Liver (tissue), 9 donors: ENCODE results near the gene MTO1. TPM values are rescaled to one million over a fixed set of nuclear protein-coding genes. Genes with fewer than 3 reads are reported as not detected.
"Not testable (repeated sequence)": the region's sequence is repeated elsewhere in the genome, so short reads cannot be mapped to it uniquely, and the experiment has no call there.

Experiments
- DNase-seq: peaks from one replicate; pipeline ENCODE4 v3.0.0-alpha.2; 2017; ENCODE audit warnings: low spot score
- H3K27ac ChIP-seq, 2 donors: one replicate each; pipeline ENCODE4 v1.7.0; 2013; ENCODE audit warnings: inconsistent platforms in 2 of 2, low read length in 2 of 2, control low read depth in 1 of 2, low read depth in 1 of 2, mild to moderate bottlenecking in 1 of 2
- H3K27me3 ChIP-seq, 4 donors: one replicate each; pipeline versions ENCODE4 v1.6.1 to v1.7.0; 2013; ENCODE audit warnings: low read length in 3 of 4, inconsistent platforms in 1 of 4, mild to moderate bottlenecking in 1 of 4, moderate library complexity in 1 of 4; ENCODE audit not compliant: control insufficient read depth in 4 of 4, insufficient read depth in 4 of 4
- H3K36me3 ChIP-seq, 4 donors: one replicate each; pipeline versions ENCODE4 v1.6.1 to v1.7.0; 2013; ENCODE audit warnings: low read length in 3 of 4, mild to moderate bottlenecking in 3 of 4, low read depth in 1 of 4, moderate library complexity in 1 of 4; ENCODE audit not compliant: control insufficient read depth in 4 of 4, insufficient read depth in 3 of 4
- H3K4me1 ChIP-seq, 4 donors: one replicate each; pipeline versions ENCODE4 v1.6.1 to v1.7.0; 2013; ENCODE audit warnings: low read length in 3 of 4, mild to moderate bottlenecking in 3 of 4, moderate library complexity in 1 of 4; ENCODE audit not compliant: control insufficient read depth in 4 of 4, insufficient read depth in 4 of 4
- H3K4me3 ChIP-seq, 3 donors: one replicate each; pipeline versions ENCODE4 v1.6.1 to v1.7.0; 2013; ENCODE audit warnings: low read length in 3 of 3, control low read depth in 1 of 3, low read depth in 1 of 3, mild to moderate bottlenecking in 1 of 3
- H3K9ac ChIP-seq, 2 donors: one replicate each; pipeline ENCODE4 v1.7.0; 2013; ENCODE audit warnings: low read length in 2 of 2, mild to moderate bottlenecking in 2 of 2, moderate library complexity in 2 of 2, control low read depth in 1 of 2, low read depth in 1 of 2
- H3K9me3 ChIP-seq, 4 donors: one replicate each; pipeline versions ENCODE4 v1.6.1 to v1.7.0; 2013; ENCODE audit warnings: low read length in 3 of 4; ENCODE audit not compliant: control insufficient read depth in 4 of 4
- EGR1 ChIP-seq, 2 donors: IDR thresholded peaks; 2 replicates each; pipeline ENCODE4 v1.6.1; 2016 to 2018; ENCODE audit warnings: antibody characterized with exemption in 2 of 2, low read depth in 2 of 2
- FOXA1 ChIP-seq: IDR thresholded peaks from 2 replicates; pipeline ENCODE4 v1.6.1; 2016; ENCODE audit warnings: antibody characterized with exemption
- FOXA2 ChIP-seq: IDR thresholded peaks from 2 replicates; pipeline ENCODE4 v1.6.1; 2016; ENCODE audit warnings: antibody characterized with exemption
- GABPA ChIP-seq, 2 donors: IDR thresholded peaks in 1 of 2; conservative IDR thresholded peaks in 1 of 2; 2 replicates each; pipeline ENCODE4 v1.6.1; 2016; ENCODE audit warnings: antibody characterized with exemption in 2 of 2, mild to moderate bottlenecking in 1 of 2, moderate library complexity in 1 of 2
- HNF4A ChIP-seq, 2 donors: conservative IDR thresholded peaks; 2 replicates each; pipeline ENCODE4 v1.6.1; 2016; ENCODE audit warnings: antibody characterized with exemption in 2 of 2, mild to moderate bottlenecking in 2 of 2
- HNF4G ChIP-seq: IDR thresholded peaks from 2 replicates; pipeline ENCODE4 v1.6.1; 2016; ENCODE audit warnings: antibody characterized with exemption
- JUND ChIP-seq, 2 donors: IDR thresholded peaks; 2 replicates each; pipeline ENCODE4 v1.6.1; 2016; ENCODE audit warnings: antibody characterized with exemption in 2 of 2
- NR2F2 ChIP-seq: IDR thresholded peaks from 2 replicates; pipeline ENCODE4 v1.6.1; 2016; ENCODE audit warnings: antibody characterized with exemption
- RAD21 ChIP-seq, 2 donors: IDR thresholded peaks; 2 replicates each; pipeline ENCODE4 v1.6.1; 2016; ENCODE audit warnings: antibody characterized with exemption in 2 of 2, mild to moderate bottlenecking in 2 of 2
- REST ChIP-seq: IDR thresholded peaks from 2 replicates; pipeline ENCODE4 v1.6.1; 2016; ENCODE audit warnings: antibody characterized with exemption, mild to moderate bottlenecking
- RXRA ChIP-seq, 2 donors: IDR thresholded peaks; 2 replicates each; pipeline ENCODE4 v1.6.1; 2017 to 2018; ENCODE audit warnings: antibody characterized with exemption in 2 of 2, mild to moderate bottlenecking in 1 of 2
- SP1 ChIP-seq: IDR thresholded peaks from 2 replicates; pipeline ENCODE4 v1.6.1; 2018; ENCODE audit warnings: antibody characterized with exemption, mild to moderate bottlenecking
- TAF1 ChIP-seq: conservative IDR thresholded peaks from 2 replicates; pipeline ENCODE4 v1.6.1; 2016; ENCODE audit warnings: antibody characterized with exemption, mild to moderate bottlenecking
- YY1 ChIP-seq: IDR thresholded peaks from 2 replicates; pipeline ENCODE4 v1.6.1; 2016; ENCODE audit warnings: antibody characterized with exemption, mild to moderate bottlenecking
- WGBS: extraction: QIAGEN DNeasy Blood & Tissue Kit; methylation state at CpG from one replicate; pipeline ENCODE4 v1.1.7; 2013; 5-methylcytosine and 5-hydroxymethylcytosine counted together
- polyA plus RNA-seq, 2 donors: library from polyadenylated mRNA; stranded (reverse) in 1 of 2; unstranded in 1 of 2; fragments of 200-250 nt in 1 of 2; fragments of >200 nt in 1 of 2; fragmentation: Nextera tagmentation in 1 of 2; extraction: Ambion mirVana in 1 of 2; gene quantifications; one replicate each; pipeline versions ENCODE4 v1.2.1 to v1.2.3, GENCODE V29; 2013 to 2015
- total RNA-seq, 2 donors: library from RNA; depleted of rRNA; stranded (reverse); fragments of >200 nt; gene quantifications; one replicate each; pipeline ENCODE4 v1.2.3, GENCODE V29; 2014
- TF ChIP-seq, protein P1 (sequence below): IDR thresholded peaks from 2 replicates; pipeline ENCODE4 v1.6.1; 2016; ENCODE audit warnings: antibody characterized with exemption
- TF ChIP-seq, protein P2 (sequence below): IDR thresholded peaks from 2 replicates; pipeline ENCODE4 v1.6.1; 2016; ENCODE audit warnings: antibody characterized with exemption
- TF ChIP-seq, protein P3 (sequence below): fragments of 150-350 bp; IDR thresholded peaks from 2 replicates; pipeline ENCODE4 v1.5.1; 2017; ENCODE audit warnings: improper control_type of control experiment, low read depth, low read length; ENCODE audit not compliant: missing input control
- donor health status: healthy.
- donor health status: healthy.
- donor health status: healthy.
- donor health status: healthy.
- donor health status: healthy.

MTO1 gene
- total and polyA plus RNA-seq, 4 donors: 12.9 to 64.4 (median 20.6) TPM

DNA sequence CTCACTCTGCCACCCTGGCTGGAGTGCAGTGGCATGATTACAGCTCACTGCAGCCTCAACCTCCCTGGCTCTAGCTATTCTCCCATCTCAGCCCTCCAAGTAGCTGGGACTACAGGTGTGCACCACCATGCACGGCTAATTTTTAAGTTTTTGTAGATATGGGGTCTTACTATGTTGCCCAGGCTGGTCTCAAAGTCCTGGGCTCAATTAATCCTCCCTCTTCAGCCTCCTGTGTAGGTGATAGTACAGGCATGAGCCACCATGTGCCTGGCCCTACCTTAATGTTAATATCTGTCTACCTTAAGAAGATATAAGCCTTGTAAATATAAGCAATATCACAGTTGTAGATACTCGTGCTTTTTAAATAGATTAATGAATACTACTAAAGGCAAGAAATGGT is 42.6 kb downstream of the MTO1 start:
- Histone ChIP-seq H3K9me3 (no peaks in the 10 kb centered on the region), H3K27ac (no peak overlapping the region), H3K9ac (no peak overlapping the region), H3K27me3 (no peaks in the 10 kb centered on the region), H3K4me1 (no peaks in the 10 kb centered on the region), H3K36me3 (peaks cover 2 to 38% (median 32%) of the 10 kb centered on the region in 4 donors), H3K4me3 (no peak overlapping the region)
- no peak for DNase-seq
- WGBS: 89% methylated on average over 2 of the region's 2 CpGs
- TF ChIP-seq TAF1: no peak
- TF ChIP-seq, protein P1, sequence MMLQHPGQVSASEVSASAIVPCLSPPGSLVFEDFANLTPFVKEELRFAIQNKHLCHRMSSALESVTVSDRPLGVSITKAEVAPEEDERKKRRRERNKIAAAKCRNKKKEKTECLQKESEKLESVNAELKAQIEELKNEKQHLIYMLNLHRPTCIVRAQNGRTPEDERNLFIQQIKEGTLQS: no peak
- no peak for TF ChIP-seq GABPA (IDR thresholded peaks at IDR 0.05 in 1 of 2, conservative IDR thresholded peaks at IDR 0.05 in 1 of 2)
- no peak for TF ChIP-seq HNF4G
- TF ChIP-seq, protein P2, sequence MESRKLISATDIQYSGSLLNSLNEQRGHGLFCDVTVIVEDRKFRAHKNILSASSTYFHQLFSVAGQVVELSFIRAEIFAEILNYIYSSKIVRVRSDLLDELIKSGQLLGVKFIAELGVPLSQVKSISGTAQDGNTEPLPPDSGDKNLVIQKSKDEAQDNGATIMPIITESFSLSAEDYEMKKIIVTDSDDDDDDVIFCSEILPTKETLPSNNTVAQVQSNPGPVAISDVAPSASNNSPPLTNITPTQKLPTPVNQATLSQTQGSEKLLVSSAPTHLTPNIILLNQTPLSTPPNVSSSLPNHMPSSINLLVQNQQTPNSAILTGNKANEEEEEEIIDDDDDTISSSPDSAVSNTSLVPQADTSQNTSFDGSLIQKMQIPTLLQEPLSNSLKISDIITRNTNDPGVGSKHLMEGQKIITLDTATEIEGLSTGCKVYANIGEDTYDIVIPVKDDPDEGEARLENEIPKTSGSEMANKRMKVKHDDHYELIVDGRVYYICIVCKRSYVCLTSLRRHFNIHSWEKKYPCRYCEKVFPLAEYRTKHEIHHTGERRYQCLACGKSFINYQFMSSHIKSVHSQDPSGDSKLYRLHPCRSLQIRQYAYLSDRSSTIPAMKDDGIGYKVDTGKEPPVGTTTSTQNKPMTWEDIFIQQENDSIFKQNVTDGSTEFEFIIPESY: no peak
- no peak for TF ChIP-seq EGR1 (IDR thresholded peaks at IDR 0.05; ENCODE audit: low read depth in 2 of 2)
- TF ChIP-seq YY1: no peak
- TF ChIP-seq REST: no peak
- TF ChIP-seq NR2F2: no peak
- TF ChIP-seq, protein P3, sequence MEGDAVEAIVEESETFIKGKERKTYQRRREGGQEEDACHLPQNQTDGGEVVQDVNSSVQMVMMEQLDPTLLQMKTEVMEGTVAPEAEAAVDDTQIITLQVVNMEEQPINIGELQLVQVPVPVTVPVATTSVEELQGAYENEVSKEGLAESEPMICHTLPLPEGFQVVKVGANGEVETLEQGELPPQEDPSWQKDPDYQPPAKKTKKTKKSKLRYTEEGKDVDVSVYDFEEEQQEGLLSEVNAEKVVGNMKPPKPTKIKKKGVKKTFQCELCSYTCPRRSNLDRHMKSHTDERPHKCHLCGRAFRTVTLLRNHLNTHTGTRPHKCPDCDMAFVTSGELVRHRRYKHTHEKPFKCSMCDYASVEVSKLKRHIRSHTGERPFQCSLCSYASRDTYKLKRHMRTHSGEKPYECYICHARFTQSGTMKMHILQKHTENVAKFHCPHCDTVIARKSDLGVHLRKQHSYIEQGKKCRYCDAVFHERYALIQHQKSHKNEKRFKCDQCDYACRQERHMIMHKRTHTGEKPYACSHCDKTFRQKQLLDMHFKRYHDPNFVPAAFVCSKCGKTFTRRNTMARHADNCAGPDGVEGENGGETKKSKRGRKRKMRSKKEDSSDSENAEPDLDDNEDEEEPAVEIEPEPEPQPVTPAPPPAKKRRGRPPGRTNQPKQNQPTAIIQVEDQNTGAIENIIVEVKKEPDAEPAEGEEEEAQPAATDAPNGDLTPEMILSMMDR: no peak
- no peak for TF ChIP-seq FOXA2
- no peak for TF ChIP-seq RXRA (IDR thresholded peaks at IDR 0.05)
- no peak for TF ChIP-seq RAD21 (IDR thresholded peaks at IDR 0.05)
- TF ChIP-seq SP1: no peak
- no peak for TF ChIP-seq HNF4A (conservative IDR thresholded peaks at IDR 0.05)
- no peak for TF ChIP-seq FOXA1

DNA sequence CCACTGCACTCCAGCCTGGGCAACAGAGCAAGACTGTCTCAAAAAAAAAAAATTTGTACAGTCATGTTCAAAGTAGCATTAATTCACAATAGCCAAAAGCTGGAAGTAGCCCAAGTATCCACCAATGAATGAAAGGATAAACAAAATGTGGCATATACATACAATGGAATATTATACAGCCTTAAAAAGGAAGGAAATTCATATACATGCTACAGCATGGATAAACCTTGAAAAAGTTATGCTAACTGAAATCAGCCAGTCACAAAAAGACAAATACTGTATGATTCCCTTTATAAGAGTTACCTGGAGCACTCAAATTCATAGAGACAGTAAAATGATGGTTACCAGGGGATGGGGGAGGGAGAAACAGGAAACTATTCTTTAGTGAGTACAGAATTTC is 43.6 kb downstream of the MTO1 start:
- Histone ChIP-seq H3K27me3 (no peaks in the 10 kb centered on the region), H3K27ac (no peak overlapping the region), H3K9me3 (no peaks in the 10 kb centered on the region), H3K36me3 (peaks cover 2 to 30% (median 24%) of the 10 kb centered on the region in 4 donors), H3K4me1 (no peaks in the 10 kb centered on the region), H3K4me3 (no peak overlapping the region), H3K9ac (no peak overlapping the region)
- TF ChIP-seq YY1: no peak
- no peak for TF ChIP-seq RAD21 (IDR thresholded peaks at IDR 0.05)
- TF ChIP-seq, protein P2: no peak
- no peak for TF ChIP-seq EGR1 (IDR thresholded peaks at IDR 0.05; ENCODE audit: low read depth in 2 of 2)
- TF ChIP-seq JUND (IDR thresholded peaks at IDR 0.05): no peak
- TF ChIP-seq HNF4A (conservative IDR thresholded peaks at IDR 0.05): no peak
- TF ChIP-seq, protein P3: no peak
- no peak for TF ChIP-seq SP1
- DNase-seq: no peak

GRCh38 chr6:73505705-73506104 is 44.2 kb downstream of the MTO1 start:
- 97% methylated on average over 8 of the region's 8 CpGs for WGBS
- not testable (repeated sequence) for H3K27me3 ChIP-seq, H3K9me3 ChIP-seq, H3K9ac ChIP-seq, H3K4me1 ChIP-seq, DNase-seq, H3K27ac ChIP-seq, H3K4me3 ChIP-seq
- H3K36me3 ChIP-seq: peaks cover 0 to 25% (median 19%) of the 10 kb centered on the region in 4 donors
